Loucy (cell line): Measurements from ENCODE around the gene FOXB1.

Experiments used
- H2AFZ ChIP-seq: fragments of 200-600 bp; sonication (generic); 2 replicates; pipeline ENCODE4 v1.6.0; 2016; ENCODE audit warnings: antibody characterized with exemption, mild to moderate bottlenecking, low read length, moderate library complexity
- H3F3A ChIP-seq: fragments of 200-600 bp; 2 replicates; pipeline ENCODE4 v1.6.0; 2016; ENCODE audit warnings: antibody characterized with exemption, low read depth, mild to moderate bottlenecking
- H3K27me3 ChIP-seq: fragments of 200-600 bp; sonication (generic); 2 replicates; pipeline ENCODE4 v1.6.1; 2014; ENCODE audit warnings: low read length, mild to moderate bottlenecking; ENCODE audit not compliant: insufficient read depth, poor library complexity, severe bottlenecking
- H3K36me3 ChIP-seq: fragments of 200-600 bp; sonication (generic); 2 replicates; pipeline ENCODE4 v1.6.1; 2016; ENCODE audit warnings: low read length; ENCODE audit not compliant: insufficient read depth
- H3K4me1 ChIP-seq: fragments of 200-600 bp; sonication (generic); 2 replicates; pipeline ENCODE4 v1.5.1; 2014; ENCODE audit warnings: low read length, mild to moderate bottlenecking; ENCODE audit not compliant: insufficient read depth, poor library complexity, severe bottlenecking
- H3K4me2 ChIP-seq: fragments of 200-600 bp; sonication (generic); 2 replicates; pipeline ENCODE4 v1.6.0; 2014; ENCODE audit warnings: antibody characterized with exemption, low read length, low read depth, mild to moderate bottlenecking; ENCODE audit not compliant: poor library complexity, severe bottlenecking
- H3K4me3 ChIP-seq: fragments of 200-600 bp; sonication (generic); 2 replicates; pipeline ENCODE4 v1.5.1; 2014; ENCODE audit warnings: low read length, mild to moderate bottlenecking, mixed read lengths; ENCODE audit not compliant: poor library complexity, severe bottlenecking
- H3K79me2 ChIP-seq: fragments of 200-600 bp; sonication (generic); 2 replicates; pipeline ENCODE4 v1.6.1; 2014; ENCODE audit warnings: low read length; ENCODE audit not compliant: insufficient read depth
- H3K9ac ChIP-seq: fragments of 200-600 bp; sonication (generic); 2 replicates; pipeline ENCODE4 v1.6.0; 2014; ENCODE audit warnings: mild to moderate bottlenecking, low read depth, low read length, moderate library complexity; ENCODE audit not compliant: poor library complexity, severe bottlenecking
- H3K9me2 ChIP-seq: fragments of 200-600 bp; sonication (generic); replicated peaks from 2 replicates; pipeline ENCODE4 v1.6.1; 2016; ENCODE audit warnings: low read depth, low read length, mixed read lengths
- H3K9me3 ChIP-seq: fragments of 200-600 bp; sonication (generic); 2 replicates; pipeline ENCODE4 v1.6.1; 2014; ENCODE audit warnings: mild to moderate bottlenecking, antibody characterized with exemption, low read length, low read depth; ENCODE audit not compliant: insufficient read depth
- H4K20me1 ChIP-seq: fragments of 200-600 bp; sonication (generic); 2 replicates; pipeline ENCODE4 v1.6.0; 2014; ENCODE audit warnings: antibody characterized with exemption, low read length, mild to moderate bottlenecking; ENCODE audit not compliant: insufficient read depth, poor library complexity, severe bottlenecking
- CTCF ChIP-seq: fragments of 200-600 bp; sonication (generic); conservative IDR thresholded peaks from 2 replicates; pipeline ENCODE4 v1.5.1; 2014; ENCODE audit warnings: mild to moderate bottlenecking, antibody characterized with exemption, low read length
- EZH2phosphoT487 ChIP-seq: fragments of 200-600 bp; IDR thresholded peaks from 2 replicates; pipeline ENCODE4 v1.6.1; 2018; ENCODE audit warnings: antibody characterized with exemption, mild to moderate bottlenecking, moderate library complexity, borderline replicate concordance

The FOXB1 gene

GRCh38 chr15:59998305-59998949 lies 5.7 kb upstream of the FOXB1 start:
- no peaks in the 10 kb centered on the region for H3K36me3 ChIP-seq
- H3F3A ChIP-seq, result no peaks in the 10 kb centered on the region
- H3K9me2 ChIP-seq, result no peaks in the 10 kb centered on the region
- no peaks in the 10 kb centered on the region for H4K20me1 ChIP-seq
- no peak overlapping the region for H3K9ac ChIP-seq
- no peak for TF ChIP-seq EZH2phosphoT487
- TF ChIP-seq CTCF, result no peak
- no peak overlapping the region for H3K4me2 ChIP-seq
- H3K79me2 ChIP-seq, result no peaks in the 10 kb centered on the region
- H2AFZ ChIP-seq, result 0 out of 2 replicates have a peak overlapping the region, but pooled peaks have one; percentile 10
- no peak overlapping the region for H3K4me3 ChIP-seq
- no peaks in the 10 kb centered on the region for H3K27me3 ChIP-seq
- H3K4me1 ChIP-seq, result peaks cover 4% of the 10 kb centered on the region
- no peaks in the 10 kb centered on the region for H3K9me3 ChIP-seq

- H3K36me3 ChIP-seq, result no peaks in the 10 kb centered on the region
- no peak overlapping the region for H3K9ac ChIP-seq
- H3K27me3 ChIP-seq, result no peaks in the 10 kb centered on the region
- no peaks in the 10 kb centered on the region for H3K79me2 ChIP-seq
- H2AFZ ChIP-seq, result no peak overlapping the region
- H3F3A ChIP-seq, result no peaks in the 10 kb centered on the region
- no peaks in the 10 kb centered on the region for H3K9me2 ChIP-seq
- H4K20me1 ChIP-seq, result no peaks in the 10 kb centered on the region
- H3K9me3 ChIP-seq, result no peaks in the 10 kb centered on the region
- no peak for TF ChIP-seq EZH2phosphoT487
- TF ChIP-seq CTCF, result no peak
- peaks cover 4% of the 10 kb centered on the region for H3K4me1 ChIP-seq
- no peak overlapping the region for H3K4me3 ChIP-seq
- H3K4me2 ChIP-seq, result no peak overlapping the region
These were observed 5.0 kb upstream of the FOXB1 start for GRCh38 chr15:59998950-59999611.

- no peak overlapping the region for H3K9ac ChIP-seq
- H3K9me2 ChIP-seq, result no peaks in the 10 kb centered on the region
- no peak overlapping the region for H3K4me3 ChIP-seq
- H3K4me1 ChIP-seq, result peaks cover 4% of the 10 kb centered on the region
- TF ChIP-seq CTCF (no peak), EZH2phosphoT487 (no peak)
- H3F3A ChIP-seq, result no peaks in the 10 kb centered on the region
- no peaks in the 10 kb centered on the region for H3K27me3 ChIP-seq
- H3K79me2 ChIP-seq, result no peaks in the 10 kb centered on the region
- no peak overlapping the region for H3K4me2 ChIP-seq
- no peaks in the 10 kb centered on the region for H3K36me3 ChIP-seq
- no peaks in the 10 kb centered on the region for H4K20me1 ChIP-seq
- H3K9me3 ChIP-seq, result no peaks in the 10 kb centered on the region
- H2AFZ ChIP-seq, result no peak overlapping the region
These were observed 4.4 kb upstream of the FOXB1 start for GRCh38 chr15:59999612-60000112.
